NCI-H2171 (cell line): Measurements from ENCODE around the gene TJP1.
"Not testable (repeated sequence)": the region's sequence is repeated elsewhere in the genome, so short reads cannot be mapped to it uniquely, and the experiment has no call there.

Source experiments
- DNase-seq: peaks from one replicate; lab custom pipeline; 2025; lab: John Stamatoyannopoulos, UW

The TJP1 gene

DNA sequence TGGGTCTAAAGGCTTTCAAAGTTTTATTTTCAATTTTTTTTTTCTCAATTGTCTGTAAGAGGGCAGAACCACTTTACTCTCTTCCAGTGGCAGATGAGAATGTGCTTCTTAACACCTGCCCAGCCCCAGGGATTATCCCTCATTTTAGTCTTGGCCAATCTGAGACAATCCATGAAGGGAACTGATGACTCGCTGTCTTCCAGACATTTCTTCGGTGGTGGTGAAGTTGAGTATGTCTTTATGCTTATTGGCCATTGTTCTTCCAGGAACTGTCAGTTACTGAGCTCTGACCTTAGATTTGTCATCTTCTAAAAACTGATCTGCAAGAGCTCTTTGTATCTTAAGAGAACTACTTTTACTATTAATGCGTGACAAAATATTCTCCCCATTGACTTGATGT is 139.5 kb downstream of the TJP1 start:
- DNase-seq: no peak

DNA sequence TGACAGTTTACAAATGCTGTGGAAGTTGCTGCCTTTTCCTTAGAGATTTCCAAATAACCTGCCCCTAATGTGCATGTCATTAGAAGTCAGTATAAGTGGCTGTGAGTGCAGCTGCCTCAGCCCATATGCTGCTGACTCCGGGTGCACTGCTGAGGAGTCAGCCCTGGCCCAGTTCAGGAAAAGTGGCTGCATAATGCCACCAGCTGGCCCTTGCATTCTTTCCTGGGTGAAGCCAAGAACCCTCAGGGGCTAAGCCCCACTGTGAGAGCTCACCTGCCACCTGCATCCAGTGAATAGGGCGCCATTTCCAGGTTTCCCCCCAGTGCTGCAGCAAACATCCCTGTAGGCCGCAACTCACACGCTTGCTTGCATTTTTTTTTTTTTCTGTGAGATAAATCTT is 139.9 kb downstream of the TJP1 start:
- DNase-seq: no peak

DNA sequence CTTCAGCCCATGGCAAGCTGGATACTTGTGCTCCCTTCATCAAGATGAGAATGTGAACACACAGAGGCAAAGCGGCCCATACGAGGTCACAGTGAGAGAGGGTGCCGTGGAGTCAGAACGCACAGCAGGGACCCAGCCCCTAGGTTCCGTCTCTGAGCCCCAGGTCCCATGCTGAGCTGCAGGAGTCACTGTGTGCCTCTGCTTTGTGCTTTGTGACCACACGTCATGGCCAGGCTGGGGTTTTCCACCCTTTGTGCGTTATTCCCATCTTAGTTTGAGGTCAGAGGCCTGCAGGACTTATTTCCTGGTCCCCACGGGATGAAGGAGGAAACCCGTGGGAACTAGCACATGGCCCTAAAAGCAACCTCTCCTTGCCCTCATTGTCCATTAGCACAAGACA is 140.3 kb downstream of the TJP1 start:
- no peak for DNase-seq

DNA sequence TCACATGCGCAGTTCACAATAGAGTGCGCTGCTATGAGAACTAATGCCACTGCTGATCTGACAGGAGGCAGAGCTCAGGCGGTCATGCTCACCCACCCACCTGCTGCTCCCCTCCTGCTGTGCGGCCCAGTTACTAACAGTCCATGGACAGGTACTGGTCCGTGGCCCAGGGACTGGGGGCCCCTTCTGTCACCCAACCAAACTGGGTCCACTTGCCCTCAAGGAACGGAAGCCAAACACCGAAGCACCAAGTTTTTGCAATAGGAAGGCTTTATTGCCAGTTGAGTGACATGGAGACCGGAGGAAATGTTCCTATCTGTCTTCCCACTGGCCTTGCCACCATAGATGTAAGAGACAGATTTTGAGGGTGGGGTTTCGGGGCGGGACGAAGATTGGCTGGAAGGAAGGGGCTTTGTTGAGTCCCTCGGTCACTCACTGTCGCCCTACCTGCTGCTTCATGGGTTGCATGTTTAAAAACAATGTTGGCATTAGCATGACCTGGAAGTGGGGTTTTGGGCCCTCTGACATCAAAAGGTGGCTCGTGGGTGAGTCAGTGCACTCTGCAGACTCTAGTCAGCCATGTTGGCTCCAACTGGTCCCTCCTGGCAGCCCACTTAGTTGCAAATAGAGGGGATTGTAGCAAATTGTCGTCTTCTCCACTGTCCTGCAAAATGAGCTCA is 141.0 kb downstream of the TJP1 start:
- DNase-seq: no peak

DNA sequence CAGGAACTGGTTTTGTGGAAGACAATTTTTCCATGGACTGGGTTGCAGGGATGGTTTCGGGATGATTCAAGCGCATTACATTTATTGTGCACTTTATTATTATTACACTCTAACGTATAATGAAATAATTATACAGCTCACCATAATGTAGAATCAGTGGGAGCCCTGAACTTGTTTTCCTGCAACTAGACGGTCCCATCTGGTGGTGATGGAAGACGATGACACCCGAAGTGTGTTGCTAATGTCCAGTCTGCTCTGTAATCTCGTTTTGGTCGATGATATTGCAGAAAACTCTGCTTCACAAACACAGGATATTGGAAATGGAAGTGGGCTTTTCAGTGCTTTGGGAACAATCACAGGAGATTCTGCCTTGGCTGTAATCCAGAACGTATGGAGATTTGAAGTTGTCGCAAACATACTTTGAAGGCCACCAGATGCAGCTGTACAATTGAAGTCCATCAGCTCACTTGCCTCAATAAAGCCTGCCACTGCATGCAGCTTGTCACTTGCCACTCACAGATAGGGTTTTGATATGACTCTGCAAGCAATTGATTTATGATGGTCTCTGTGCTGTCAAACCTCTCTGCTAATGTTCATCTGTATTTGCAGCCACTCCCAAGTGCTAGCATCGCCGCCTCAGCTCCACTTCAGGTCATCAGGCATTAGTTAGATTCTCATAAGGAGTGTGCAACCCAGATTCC is 141.7 kb downstream of the TJP1 start:
- no peak for DNase-seq

DNA sequence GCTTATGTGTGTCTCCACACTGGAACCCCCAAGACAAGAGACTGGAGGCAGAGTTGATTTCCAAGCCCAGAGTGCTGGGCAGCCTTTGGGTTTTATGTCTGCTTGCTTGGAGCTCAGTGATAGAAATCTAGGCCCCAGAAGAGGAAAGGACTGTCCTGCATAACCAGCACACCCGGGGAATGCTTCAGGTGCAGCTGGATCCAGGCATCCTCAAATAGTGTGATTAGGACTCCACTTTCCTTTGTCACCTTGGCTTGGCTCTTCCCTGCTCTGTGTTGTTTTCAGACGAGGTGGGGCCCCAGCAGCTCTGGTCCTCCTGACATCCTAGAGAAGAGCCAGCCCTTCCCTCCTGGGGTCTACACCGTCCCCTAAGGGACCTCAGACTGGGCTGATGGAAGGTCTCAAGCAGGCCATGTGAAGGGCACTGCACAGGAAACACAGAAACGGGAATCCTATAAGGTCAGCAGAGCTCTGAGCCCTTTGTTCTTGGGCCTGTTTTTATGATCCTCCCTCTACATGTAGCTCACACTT is 143.7 kb downstream of the TJP1 start:
- no peak for DNase-seq

DNA sequence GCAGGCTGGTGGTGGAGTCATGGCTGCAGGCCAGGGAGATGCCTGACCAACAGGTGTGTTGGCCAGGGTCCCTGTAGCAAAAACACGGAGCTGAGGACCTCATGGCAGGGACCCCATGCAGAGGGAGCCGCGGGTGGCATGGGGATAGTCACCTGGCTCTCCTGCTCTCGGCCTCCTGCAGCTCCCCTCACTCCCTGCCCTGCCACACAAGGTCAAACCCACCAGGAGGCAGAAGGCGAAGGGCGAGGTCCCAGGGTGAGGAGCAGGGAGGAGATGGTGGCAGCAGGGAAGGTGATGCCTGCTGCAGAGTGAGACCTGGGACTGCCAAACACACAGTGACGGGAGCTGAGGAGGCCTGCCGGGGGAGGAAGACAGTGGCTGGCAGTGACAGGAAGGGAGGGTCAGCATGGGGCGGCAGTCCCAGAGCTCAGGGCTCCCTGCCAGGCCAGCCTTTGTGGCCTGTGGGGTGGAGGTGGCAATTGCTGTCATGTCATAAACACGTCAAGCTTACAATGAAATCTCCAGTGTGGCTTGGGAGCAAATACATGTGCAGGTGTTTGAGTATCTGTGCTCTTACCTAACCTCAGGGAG is 144.3 kb downstream of the TJP1 start:
- DNase-seq: no peak

DNA sequence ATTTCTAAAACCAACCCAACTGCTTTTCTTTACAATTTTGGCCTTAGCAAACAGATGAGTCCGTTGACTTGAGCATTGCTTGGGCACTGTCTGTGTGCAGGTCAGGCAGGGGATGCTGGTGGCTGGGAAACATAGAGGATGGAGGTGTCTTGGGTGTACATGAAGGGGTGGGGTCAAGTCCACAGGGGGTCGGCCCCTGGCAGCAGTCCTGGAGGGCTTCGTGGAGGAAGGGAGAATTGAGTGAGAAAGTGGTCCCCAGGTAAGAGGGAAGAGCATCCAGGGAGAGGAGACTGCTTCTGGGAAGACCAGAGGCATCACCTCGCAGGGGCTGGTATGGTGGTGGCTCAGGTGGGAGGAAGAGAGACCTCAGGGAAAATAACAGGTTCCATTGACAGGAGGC is 144.8 kb downstream of the TJP1 start:
- DNase-seq: no peak

DNA sequence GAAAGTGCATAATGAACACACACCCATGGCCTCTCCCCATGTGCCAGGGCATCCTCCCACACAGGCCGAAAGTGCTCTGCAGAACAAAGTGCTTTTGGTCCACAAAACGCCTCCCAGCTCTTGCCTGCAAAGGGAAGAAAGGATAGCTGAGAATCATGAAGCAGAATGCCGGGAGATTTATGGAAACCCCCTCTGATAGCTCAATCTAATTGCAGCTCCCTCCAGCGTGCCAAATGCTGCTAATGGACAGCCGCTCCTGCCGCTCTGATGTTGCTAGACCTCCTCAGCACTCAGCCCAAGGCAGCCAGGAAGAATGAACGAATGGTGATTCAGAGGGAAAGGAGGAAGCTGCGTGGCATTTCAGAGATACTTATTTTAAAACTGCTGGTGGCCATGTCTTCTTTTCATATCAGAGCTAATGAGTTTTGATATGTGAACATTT is 145.3 kb downstream of the TJP1 start:
- no peak for DNase-seq

DNA sequence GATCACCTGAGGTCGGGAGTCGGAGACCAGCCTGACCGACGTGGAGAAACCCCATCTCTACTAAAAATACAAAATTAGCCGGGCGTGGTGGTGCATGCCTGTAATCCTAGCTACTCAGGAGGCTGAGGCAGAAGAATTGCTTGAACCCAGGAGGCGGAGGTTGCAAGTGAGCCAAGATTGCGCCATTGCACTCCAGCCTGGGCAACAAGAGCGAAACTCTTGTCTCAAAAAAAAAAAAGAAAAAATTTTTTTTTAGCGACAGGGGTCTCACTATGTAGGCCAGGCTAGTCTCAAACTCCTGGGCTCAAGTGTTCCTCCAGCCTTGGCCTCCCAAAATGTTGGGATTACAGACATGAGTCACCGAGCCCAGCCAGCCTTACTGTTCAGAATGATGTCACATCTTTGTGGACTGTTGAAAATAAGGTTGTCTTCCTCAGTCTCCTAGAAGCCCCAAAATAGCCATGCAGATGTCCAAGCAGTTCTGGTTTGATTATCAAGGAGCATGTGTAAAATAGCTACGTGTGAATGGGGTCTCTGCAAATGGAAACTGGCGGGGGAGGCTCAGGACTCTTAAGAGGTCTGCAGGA is 145.8 kb downstream of the TJP1 start:
- not testable (repeated sequence) for DNase-seq

DNA sequence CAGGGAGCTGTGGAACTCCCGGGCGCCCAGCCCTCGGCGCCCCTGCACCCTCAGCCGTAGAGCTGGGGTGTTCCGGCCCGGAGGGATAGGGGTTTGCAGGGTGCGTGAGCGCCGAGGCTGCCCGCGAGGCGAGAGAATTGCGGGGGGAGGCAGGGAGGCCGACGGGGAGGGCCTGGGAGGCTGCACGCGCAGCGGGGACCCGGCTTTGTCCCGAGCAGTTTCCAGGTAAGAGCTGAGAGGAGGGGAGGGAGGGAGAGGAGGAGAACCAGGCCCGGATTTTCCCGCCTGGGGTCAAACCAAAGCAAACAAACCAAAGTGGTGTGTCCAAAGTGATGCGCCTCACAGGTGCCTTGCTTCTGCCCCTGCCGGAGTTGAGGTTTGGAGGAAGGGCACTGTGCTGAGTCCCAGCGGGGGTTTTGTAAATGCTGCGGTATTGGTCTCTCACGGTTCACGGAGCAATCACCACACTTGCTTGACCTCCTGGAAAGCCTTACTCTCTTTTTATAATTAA is 146.4 kb downstream of the TJP1 start:
- DNase-seq: no peak

DNA sequence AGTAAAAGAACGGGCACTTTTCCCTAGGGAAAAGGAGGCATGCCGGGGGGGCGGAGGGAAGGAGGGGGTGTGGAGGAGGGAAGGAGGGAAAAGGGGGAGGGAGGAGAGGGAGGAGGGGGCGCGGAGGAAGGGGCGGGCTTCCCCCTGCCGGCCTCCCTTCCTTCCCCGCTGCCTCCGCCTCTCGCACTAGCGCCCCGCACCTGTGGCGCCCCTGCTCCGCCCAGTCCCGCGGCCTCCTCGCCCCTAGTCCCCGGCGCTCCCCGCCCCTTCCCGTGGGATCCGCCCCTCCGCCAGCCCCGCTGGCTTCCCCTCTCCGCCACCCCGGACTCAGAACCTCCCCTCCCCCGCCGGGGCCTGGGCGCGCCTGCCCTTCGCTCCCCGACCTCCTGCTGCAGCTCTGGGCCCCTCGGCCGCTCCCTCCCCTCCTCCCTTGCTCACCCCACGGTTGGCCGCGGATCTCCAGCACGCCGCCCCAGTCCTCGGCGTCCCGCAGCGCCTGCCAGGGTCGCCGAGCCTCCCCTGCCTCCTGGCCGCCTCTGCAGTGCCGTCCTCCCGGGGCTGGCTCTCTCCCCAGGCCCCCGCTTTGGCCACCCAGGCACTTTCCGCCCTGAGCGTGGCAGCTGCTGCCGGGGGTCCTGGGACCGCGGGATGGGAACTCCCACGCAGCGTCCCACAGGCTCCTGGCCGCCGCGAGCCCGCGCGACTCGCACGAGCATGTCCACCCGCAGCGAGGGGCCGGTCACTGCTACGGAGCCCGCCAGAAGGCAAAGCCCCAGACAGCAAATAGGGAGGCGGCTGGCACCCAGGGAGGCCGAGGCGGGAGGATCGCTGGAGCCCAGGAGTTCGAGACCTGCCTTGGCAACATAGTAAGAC is 147.4 kb downstream of the TJP1 start:
- peak; percentile 22 for DNase-seq

DNA sequence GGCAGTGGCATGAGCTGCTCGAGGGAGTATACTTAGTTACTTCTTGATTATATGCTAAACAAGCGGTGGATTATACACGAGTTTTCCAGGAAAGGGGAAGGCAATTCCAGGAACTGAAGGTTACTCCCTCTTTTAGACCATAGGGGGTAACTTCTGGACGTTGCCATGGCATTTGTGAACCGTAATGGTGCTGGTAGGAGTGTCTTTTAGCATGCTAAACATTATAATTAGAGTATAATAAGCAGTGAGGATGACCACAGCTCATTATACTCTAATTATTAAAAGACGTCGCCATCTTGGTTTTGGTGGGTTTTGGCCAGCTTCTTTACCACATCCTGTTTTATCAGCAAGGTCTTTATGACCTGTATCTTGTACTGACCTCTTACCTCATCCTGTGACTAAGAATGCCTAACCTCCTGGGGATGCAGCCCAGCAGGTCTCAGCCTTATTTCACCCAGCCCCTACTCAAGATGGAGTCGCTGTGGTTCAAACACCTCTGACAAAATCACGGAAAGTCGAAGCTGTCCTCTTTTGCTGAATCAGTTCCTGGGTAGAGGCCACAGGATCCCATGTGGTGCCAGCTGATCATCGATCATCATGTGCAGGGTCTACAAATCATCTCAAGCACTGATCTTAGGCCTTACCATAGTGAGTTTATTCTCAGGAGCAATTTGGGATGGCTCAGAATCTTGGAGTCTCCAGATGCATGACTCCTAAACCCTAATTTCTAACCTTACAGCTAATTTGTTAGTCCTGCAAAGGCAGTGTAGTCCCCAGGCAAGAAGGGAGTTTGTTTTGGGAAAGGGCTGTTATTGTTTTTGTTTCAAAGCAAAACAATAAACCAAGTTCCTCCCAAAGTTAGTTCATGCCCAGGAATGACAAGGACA is 149.1 kb downstream of the TJP1 start:
- no peak for DNase-seq

DNA sequence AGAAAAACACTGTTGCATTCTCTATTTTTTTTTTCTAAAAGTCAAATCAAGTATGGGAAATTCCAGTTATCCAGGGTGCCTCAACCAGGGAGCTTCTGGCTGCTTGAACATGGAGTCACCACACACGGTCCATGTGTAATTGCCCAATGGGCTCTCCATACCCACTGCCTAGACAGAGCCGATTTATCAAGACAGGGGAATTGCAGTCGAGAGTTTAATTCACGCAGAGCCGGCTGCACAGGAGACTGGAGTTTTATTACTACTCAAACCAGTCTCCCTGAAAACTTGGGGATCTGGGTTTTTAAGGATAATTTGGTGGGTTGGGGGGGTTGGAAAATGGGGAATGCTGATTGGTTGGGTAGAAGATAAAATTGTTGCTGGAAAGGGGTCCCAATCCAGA is 149.8 kb downstream of the TJP1 start:
- DNase-seq: no peak

DNA sequence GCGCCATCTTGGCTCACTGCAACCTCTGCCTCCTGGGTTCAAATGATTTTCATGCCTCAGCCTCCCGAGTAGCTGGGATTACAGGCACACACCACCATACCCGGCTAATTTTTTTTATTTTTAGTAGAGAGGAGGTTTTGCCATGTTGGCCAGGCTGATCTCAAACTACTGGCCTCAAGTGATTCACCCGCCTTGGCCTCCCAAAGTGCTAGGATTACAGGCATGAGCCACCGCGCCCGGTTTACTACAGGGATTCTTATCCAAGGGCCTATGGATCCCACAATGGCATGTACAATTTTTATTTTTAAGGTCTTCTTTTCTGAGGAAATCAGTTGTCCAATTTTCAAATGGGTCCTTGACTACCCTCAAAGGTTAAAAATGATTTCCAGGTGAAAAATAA is 150.2 kb downstream of the TJP1 start:
- DNase-seq: not testable (repeated sequence)

DNA sequence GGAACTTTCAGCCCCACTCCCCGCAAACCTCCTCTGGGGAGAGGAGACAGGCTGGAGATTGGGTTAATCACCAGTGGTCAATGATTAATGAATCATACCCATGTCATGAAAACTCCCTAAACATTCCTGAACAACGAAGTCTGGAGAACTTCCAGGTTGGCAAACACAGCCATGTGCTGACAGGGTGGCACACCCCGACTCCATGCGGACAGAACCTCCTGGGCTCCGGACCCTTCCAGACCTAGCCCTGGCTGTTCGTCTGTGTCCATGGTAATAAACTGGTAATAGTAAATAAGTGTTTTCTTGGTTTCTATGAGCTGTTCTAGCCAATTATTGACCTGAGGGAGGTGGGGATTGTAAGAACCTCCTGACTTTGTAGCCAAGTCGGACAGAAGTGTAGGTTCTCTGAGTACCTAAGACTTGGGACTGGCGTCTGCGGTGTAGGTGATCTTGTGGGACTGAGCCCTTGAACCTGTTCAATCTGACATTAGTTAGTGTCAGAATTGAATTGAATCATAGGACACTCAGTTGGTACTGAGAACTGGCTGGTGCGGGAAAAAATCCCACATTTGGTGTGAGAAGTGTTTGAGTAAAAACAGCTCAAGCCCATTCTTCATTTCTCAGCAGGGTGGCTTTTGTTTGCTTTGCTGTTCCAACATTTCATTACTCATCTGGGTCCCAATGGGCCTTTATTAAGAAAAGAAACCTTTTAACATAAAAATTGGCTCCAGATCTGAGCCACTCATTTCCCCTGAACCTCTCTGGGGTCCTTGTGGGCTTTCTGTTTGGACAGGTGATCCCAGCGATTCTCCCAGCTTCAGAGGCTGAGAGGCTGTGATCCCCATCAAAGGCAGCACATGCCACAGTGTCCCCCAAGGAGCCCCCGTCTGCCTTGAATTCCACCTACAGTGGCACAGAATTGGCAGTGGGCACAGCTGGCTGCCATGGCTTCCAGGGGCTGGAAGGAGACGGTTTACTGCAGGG is 151.0 kb downstream of the TJP1 start:
- DNase-seq: no peak

DNA sequence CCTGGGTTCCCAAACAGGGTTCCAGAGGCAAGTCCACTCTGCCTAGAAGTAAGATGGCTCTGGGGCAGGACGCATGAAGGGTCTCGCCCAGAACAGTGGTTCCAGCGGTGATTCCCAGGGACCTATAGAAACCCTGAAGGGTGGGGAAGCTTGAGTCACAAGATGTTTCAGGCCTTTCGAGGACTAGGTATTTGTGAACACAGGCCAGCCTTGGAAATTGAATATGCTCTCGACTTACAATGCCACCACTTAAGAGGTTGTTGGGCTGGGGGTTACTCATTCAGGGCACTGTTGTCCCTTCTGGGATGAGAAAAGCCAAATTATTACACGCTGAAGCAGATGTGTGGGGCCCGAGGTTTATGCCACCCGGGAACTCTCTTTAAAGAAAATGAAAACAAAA is 152.0 kb downstream of the TJP1 start:
- no peak for DNase-seq

DNA sequence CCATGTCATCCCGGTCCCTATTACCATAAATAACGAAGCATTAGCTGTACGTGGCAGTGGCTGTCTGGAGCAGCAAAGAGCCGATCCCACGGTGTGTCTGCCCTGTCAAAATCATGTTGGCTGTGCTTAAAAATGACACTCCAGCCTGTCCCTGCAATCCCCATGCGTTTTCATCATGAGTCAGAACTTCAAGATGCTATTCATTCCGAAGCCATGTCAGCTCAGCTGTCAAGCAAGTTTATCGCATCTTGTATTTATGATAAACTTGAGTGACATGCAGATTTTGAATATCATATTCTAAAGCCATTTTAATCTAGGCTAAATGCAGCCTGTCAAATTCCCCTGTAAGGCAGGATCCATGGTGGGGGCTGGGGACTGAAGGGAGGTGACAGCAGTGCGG is 152.4 kb downstream of the TJP1 start:
- no peak for DNase-seq

DNA sequence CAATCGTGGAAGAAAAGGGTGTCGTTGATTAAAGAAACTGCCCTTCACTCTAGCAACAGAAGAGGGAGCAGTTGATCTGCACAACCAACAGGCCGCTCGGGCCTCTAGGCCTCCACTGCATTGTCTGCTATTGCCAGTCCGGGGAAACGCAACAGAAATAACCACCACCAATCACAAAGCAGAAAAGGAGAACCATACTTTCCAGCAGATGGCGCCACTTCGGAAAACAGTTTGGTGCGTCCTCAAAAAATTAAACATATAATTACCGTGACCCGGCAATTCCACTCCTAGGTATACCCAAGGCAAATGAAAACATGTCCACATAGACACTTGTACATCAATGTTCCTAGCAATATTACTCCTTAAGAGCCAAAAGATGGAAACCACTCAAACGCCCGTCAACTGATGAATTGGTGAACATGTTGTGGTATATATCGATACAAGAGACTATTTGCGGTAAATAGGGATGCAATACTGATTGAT is 154.1 kb downstream of the TJP1 start:
- peak; percentile 68 for DNase-seq
